Sigmoid colon (tissue), 4 donors: Measurements from ENCODE around the gene ACMSD.

ENCODE experiments used
- EP300 ChIP-seq, 4 donors: sonication (generic); formaldehyde crosslinking; IDR thresholded peaks; one replicate each; pipeline ENCODE4 v1.6.1; 2017; ENCODE audit warnings: antibody characterized with exemption in 4 of 4
- POLR2A ChIP-seq, 2 donors: fragments of 450-650 bp; IDR thresholded peaks; one replicate each; pipeline ENCODE4 v1.6.1; 2016; ENCODE audit warnings: antibody characterized with exemption in 2 of 2, mild to moderate bottlenecking in 2 of 2, moderate library complexity in 2 of 2
- POLR2AphosphoS5 ChIP-seq, 4 donors: sonication (generic); formaldehyde crosslinking; IDR thresholded peaks; one replicate each; pipeline ENCODE4 v1.6.1; 2017; ENCODE audit warnings: antibody characterized with exemption in 4 of 4
- TF ChIP-seq, protein P1 (sequence below), 4 experiments: fragments of 450-650 bp in 3 of 4; fragments of 200-600 bp in 1 of 4; IDR thresholded peaks; one replicate each; pipeline ENCODE4 v1.5.1; 2016 to 2019; ENCODE audit warnings: antibody characterized with exemption in 4 of 4, mild to moderate bottlenecking in 3 of 4, moderate library complexity in 2 of 4

DNA sequence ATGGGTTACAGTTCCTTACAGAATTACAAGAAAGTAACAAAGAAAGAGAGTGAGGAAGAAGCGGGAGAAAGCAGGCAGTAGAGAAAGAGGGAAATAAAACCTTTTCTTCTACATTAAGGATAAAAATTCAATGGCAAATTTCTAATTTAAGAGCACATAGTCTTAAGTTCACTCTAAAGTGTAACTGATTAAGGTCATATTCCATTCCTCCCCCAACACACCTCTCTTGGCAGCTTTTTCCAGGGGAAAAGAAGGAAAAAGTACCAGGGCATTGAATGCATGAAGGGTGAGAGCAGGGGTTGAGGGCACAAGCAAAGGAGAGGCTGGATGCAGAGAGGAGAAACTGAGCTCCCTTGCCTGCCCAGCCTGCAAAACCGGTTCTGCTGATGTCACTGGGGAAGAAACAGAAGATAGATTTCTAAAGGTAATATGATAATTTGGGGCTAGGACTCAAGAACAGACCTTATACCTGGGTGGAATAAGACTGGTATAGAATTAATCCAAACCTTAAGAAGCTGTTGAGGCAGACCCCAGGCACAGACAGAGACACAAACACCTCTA lies 4.6 kb downstream of the ACMSD start:
- TF ChIP-seq, protein P1, sequence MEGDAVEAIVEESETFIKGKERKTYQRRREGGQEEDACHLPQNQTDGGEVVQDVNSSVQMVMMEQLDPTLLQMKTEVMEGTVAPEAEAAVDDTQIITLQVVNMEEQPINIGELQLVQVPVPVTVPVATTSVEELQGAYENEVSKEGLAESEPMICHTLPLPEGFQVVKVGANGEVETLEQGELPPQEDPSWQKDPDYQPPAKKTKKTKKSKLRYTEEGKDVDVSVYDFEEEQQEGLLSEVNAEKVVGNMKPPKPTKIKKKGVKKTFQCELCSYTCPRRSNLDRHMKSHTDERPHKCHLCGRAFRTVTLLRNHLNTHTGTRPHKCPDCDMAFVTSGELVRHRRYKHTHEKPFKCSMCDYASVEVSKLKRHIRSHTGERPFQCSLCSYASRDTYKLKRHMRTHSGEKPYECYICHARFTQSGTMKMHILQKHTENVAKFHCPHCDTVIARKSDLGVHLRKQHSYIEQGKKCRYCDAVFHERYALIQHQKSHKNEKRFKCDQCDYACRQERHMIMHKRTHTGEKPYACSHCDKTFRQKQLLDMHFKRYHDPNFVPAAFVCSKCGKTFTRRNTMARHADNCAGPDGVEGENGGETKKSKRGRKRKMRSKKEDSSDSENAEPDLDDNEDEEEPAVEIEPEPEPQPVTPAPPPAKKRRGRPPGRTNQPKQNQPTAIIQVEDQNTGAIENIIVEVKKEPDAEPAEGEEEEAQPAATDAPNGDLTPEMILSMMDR (IDR thresholded peaks at IDR 0.05): no peak
- TF ChIP-seq EP300 (IDR thresholded peaks at IDR 0.05): no peak
- no peak for TF ChIP-seq POLR2A (IDR thresholded peaks at IDR 0.05)
- no peak for TF ChIP-seq POLR2AphosphoS5 (IDR thresholded peaks at IDR 0.05)
